ENCODE data around the gene UBR4. TPM values are rescaled to one million over a fixed set of nuclear protein-coding genes. Genes with fewer than 3 reads are reported as not detected.

Gene UBR4
- total and polyA plus RNA-seq, 4 donors: 103 to 182 (median 123) TPM

DNA sequence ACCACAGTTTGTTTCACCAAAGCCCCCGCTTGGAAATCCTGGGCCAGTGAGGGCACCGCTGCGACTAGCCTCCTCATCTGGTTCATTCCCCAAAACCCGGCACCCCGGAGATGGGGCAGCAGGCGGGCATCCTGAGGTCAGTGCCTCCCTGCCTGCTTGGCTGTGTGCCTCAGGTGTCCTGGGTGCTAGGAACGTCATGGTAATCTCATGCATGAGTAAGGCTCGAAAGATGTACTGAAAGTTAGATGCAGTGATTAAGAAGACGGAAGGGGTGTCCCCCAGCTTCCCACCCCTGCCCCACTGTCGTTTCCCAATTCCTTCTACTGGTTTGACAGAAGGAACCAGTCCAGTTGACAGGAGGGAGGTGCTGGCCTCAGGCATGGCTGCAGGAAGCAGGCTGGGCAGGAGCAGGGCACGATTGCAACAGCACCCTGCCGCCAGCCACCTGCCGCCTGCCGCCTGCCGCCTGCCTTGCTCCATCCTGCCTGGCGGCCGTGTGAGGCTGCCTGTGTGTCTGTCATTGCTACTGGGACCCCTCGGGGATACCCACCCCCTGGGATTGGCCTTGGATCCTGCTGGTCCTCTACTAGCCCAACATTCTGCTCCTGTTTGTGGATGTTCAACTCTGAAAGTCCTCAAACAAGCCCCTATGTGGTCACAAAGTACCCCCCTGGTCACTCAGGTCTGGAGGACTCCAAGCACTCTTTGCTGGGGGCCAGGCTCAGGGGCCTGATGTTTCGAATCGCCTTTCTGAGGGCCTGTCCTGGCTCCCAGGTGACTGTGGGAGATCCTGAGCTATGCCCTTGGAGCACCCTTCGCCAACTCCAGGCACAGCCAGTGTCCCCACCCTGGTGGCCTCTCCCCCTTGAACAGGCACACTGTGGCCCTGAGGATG, 180.6 kb downstream of the UBR4 start:
- 78% methylated on average over 19 of the region's 21 CpGs for WGBS (ENCODE audit: insufficient coverage)
- Histone ChIP-seq H3K27ac (ENCODE audit: low read depth, low read length) (no peak overlapping the region), H3K36me3 (ENCODE audit: control insufficient read depth, insufficient read depth, low read length) (no peaks in the 10 kb centered on the region), H3K9me3 (ENCODE audit: control insufficient read depth, insufficient read depth, low read length) (no peaks in the 10 kb centered on the region), H3K27me3 (ENCODE audit: control insufficient read depth, insufficient read depth, low read length) (peaks cover 2% of the 10 kb centered on the region), H3K4me3 (ENCODE audit: low read depth, low read length) (no peak overlapping the region), H3K4me1 (ENCODE audit: control insufficient read depth, insufficient read depth, low read length) (peaks cover 13% of the 10 kb centered on the region)
- DNase-seq (ENCODE audit: low read depth in 4 of 6, low spot score in 6 of 6): no peak

DNA sequence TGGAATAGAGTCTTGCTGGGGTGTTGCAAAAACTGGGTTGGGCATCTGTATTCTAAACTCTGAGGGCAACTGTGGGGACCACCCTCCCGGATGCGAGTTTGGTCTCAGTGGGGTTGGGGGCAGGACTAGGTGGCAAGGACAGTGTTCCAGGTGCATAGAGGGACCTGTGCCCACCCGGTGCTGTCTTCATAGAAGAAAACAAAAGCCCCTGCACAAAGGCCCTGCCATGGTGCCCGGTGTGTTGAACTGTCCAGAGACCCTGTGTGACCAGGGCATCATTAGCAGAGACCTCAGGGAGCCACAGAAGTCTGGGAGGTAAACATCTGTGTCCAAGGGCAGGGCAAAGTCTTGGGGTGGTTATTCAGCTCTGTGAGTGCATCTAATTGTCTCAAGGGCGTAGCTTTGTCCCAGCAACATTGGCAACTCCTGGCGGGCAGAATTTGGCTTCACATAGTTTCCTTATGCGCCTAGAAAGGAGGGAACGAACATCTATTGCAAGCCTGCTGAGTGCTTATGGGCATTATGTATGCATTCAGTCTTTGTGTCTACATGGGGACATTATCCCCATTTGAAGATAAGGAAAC, 181.4 kb downstream of the UBR4 start:
- WGBS (ENCODE audit: insufficient coverage): 80% methylated on average over 8 of the region's 8 CpGs
- peaks cover 13% of the 10 kb centered on the region for H3K4me1 ChIP-seq (ENCODE audit: control insufficient read depth, insufficient read depth, low read length)
- no peaks in the 10 kb centered on the region for H3K36me3 ChIP-seq (ENCODE audit: control insufficient read depth, insufficient read depth, low read length)
- H3K9me3 ChIP-seq (ENCODE audit: control insufficient read depth, insufficient read depth, low read length): peaks cover 2% of the 10 kb centered on the region
- no peak overlapping the region for H3K27ac ChIP-seq (ENCODE audit: low read depth, low read length)
- peaks cover 2% of the 10 kb centered on the region for H3K27me3 ChIP-seq (ENCODE audit: control insufficient read depth, insufficient read depth, low read length)
- DNase-seq (ENCODE audit: low read depth in 4 of 6, low spot score in 6 of 6): no peak
- no peak overlapping the region for H3K4me3 ChIP-seq (ENCODE audit: low read depth, low read length)

DNA sequence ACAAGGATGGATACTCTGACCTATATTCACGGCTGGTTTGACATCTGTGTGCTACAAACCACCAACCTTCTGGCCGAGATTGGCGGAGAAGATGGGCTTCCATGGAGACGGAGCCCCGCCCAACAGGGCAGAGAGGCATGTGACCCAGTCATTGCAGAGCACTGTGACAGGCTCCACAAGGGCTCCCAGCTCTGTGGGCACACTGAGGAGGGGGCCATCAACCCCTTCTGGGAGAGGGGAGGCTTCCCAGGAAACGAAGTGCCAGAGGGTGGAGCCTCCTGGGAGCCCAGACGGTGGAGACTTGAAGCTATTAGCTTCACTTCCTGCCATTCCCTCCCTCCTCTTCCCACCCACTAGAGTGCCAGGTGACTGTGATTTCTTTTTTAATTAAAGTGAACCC, 182.0 kb downstream of the UBR4 start:
- peaks cover 2% of the 10 kb centered on the region for H3K27me3 ChIP-seq (ENCODE audit: control insufficient read depth, insufficient read depth, low read length)
- no peak overlapping the region for H3K4me3 ChIP-seq (ENCODE audit: low read depth, low read length)
- H3K9me3 ChIP-seq (ENCODE audit: control insufficient read depth, insufficient read depth, low read length): peaks cover 2% of the 10 kb centered on the region
- peak in 1 of 6 donors; percentile 75 for DNase-seq (ENCODE audit: low read depth in 4 of 6, low spot score in 6 of 6)
- no peaks in the 10 kb centered on the region for H3K36me3 ChIP-seq (ENCODE audit: control insufficient read depth, insufficient read depth, low read length)
- H3K27ac ChIP-seq (ENCODE audit: low read depth, low read length): no peak overlapping the region
- WGBS (ENCODE audit: insufficient coverage): 8% methylated on average over 6 of the region's 7 CpGs
- peaks cover 13% of the 10 kb centered on the region for H3K4me1 ChIP-seq (ENCODE audit: control insufficient read depth, insufficient read depth, low read length)

Other genes with a start within 250 kb of the UBR4 start
- 10 to 100 TPM; 45.6 to 70.5 TPM for gene EMC1, start 41.3 kb upstream of the UBR4 start, total RNA-seq
- gene EMC1, start 41.3 kb upstream of the UBR4 start, polyA plus RNA-seq (ENCODE audit: insufficient read length in 2 of 2): 10 to 100 TPM; 43.6 to 55.2 TPM
- 10 to 100 TPM; 18.4 to 29.3 TPM for gene MRTO4, start 41.5 kb upstream of the UBR4 start, total RNA-seq
- gene MRTO4, start 41.5 kb upstream of the UBR4 start, polyA plus RNA-seq (ENCODE audit: insufficient read length in 2 of 2): 10 to 100 TPM; 38.2 to 45.0 TPM
- 1 to 10 TPM; 2.0 to 3.2 TPM for gene AKR7A3, start 78.5 kb upstream of the UBR4 start, total RNA-seq
- 1 to 10 TPM; 3.5 to 4.5 TPM for gene AKR7A3, start 78.5 kb upstream of the UBR4 start, polyA plus RNA-seq (ENCODE audit: insufficient read length in 2 of 2)
- 100 to 1,000 TPM in 1 of 2 donors, 10 to 100 TPM in 1; 39.1 to 101 TPM for gene AKR7A2, start 101.9 kb upstream of the UBR4 start, total RNA-seq
- 10 to 100 TPM; 64.7 to 70.0 TPM for gene AKR7A2, start 101.9 kb upstream of the UBR4 start, polyA plus RNA-seq (ENCODE audit: insufficient read length in 2 of 2)
- 10 to 100 TPM; 12.2 to 18.5 TPM for gene SLC66A1, start 102.1 kb upstream of the UBR4 start, total RNA-seq
- 10 to 100 TPM; 20.4 to 24.0 TPM for gene SLC66A1, start 102.1 kb upstream of the UBR4 start, polyA plus RNA-seq (ENCODE audit: insufficient read length in 2 of 2)

Measured in spinal cord (tissue), 10 donors.